Stimulated activated CD8-positive, alpha-beta memory T cell treated with anti-CD3 and anti-CD28 coated beads, Interleukin-7, amount 100 ng/mL, for 24 hours (primary cell): ENCODE data around the gene HTR7.

Source experiments
- DNase-seq: peaks from one replicate; pipeline ENCODE4 v3.0.0-alpha.2; 2020; ENCODE audit warnings: low read depth

The HTR7 gene

GRCh38 chr10:90804354-90804753, 53.5 kb downstream of the HTR7 start:
- DNase-seq, result no peak

GRCh38 chr10:90801608-90802007, 56.2 kb downstream of the HTR7 start:
- no peak for DNase-seq

- DNase-seq, result no peak
Measured at GRCh38 chr10:90800232-90800796, 57.5 kb downstream of the HTR7 start.

GRCh38 chr10:90799172-90799571, 58.7 kb downstream of the HTR7 start:
- DNase-seq, result no peak

- DNase-seq, result no peak
Measured at GRCh38 chr10:90798482-90798881, 59.4 kb downstream of the HTR7 start.

DNA sequence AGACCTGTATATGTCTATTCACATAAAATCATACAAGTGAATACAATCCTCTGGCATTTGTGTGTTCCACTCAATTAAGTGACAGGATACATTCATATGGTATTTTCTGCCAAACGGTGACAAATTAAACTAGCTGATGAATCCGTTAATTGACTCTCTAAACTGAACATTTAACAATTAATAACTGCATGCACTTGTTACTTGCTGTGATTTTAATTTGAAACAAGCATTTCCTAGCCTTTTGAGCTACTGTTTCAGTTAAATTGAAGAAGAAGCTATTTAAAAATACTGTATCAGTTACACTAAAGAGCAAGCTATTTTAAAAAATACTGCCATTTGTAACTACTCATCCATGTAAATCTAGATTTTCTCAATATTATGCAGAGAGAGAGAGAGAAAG, 67.4 kb downstream of the HTR7 start:
- DNase-seq, result no peak

DNA sequence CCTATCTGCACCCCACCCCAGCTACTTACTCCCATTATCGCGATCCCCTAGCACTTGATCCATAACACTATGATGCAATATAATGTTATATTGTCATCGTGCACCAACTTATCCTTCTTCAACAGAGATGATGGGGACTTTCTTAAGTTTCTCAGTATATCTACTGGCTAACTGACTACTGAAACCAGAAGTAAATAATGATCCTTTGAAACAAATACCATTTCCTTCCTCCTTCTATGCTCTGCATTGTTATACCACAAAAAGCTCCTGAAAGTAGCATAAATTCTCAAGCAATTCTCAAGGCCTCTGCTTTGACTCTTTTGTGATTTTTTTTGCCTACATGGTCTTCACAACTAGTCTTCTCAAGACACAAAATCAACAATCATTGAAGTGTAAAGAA, 68.9 kb downstream of the HTR7 start:
- DNase-seq, result no peak

GRCh38 chr10:90788199-90788491, 69.7 kb downstream of the HTR7 start:
- DNase-seq, result no peak

- DNase-seq, result no peak
Measured at GRCh38 chr10:90787393-90788198, 70.2 kb downstream of the HTR7 start.

DNA sequence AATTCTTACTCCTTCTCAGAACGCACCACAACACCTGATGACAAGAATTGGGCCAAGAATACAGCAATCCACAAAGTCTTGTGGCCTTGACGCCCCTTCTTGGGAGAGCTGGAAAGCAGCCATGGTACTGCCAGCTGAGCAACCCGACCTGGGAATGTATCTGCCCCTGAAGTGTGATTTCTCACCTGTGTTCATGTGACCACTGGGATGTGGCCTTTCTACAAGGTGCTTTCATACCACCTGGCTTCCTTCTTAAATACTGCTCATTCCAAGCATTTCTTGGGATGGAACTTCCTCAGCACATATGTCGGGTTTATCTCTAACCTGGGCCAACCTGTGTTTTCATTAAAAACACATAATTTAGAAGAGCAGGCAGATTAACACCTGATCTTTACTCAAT, 72.1 kb downstream of the HTR7 start:
- DNase-seq, result no peak

DNA sequence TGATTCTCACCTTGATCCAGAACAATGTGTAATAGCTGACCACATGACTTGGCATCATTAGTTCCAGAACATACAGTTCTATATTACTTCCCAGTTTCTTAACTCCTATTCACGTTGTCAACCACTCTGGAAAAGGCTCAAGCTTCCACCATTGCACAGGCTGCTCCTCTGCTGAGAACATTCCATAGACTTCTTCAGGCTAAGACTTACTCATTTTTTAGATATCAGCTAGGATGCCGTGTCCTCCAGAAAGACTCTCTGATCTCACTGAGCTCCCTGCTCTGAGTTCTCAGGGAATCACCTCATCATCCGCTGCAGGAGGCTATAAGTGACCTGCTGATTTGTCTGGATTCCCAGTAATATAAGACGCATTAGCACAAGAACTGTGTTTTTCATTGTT, 73.1 kb downstream of the HTR7 start:
- no peak for DNase-seq

DNA sequence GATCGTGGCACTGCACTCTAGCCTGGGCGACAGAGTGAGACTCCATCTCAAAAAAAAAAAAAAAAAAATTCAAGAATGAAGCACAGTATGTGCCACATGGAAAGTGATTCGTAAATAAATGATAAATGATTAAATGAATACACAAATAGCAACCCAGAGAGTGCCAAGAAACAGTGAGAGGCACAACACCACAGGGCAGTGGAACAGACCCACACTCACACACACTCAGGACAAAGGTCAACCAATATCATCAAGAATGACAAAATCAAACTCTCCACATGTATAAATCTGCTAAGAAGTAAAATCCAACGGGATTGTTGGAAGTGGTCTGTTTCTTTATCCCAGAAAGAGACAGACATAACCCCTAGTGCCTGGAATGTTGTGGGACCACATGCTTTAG, 77.4 kb downstream of the HTR7 start:
- no peak for DNase-seq

DNA sequence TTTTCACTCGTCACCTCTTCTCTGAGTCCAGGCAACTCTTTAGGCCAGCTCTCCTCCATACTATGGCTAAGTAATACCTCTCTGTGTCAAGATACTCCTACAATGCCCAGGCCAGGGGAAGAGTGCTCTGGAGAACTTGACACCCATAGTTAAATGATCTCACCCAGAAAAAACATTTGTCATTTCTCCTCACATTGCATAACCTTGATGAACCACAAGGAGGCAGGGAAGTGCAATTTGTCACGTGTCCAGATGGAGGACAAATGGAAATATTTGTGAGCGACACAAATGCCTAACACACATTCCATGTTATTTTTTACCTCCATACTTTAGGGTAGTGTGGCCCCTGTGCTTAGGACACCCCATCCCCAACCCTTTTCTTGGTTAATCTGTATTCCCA, 78.3 kb downstream of the HTR7 start:
- no peak for DNase-seq

DNA sequence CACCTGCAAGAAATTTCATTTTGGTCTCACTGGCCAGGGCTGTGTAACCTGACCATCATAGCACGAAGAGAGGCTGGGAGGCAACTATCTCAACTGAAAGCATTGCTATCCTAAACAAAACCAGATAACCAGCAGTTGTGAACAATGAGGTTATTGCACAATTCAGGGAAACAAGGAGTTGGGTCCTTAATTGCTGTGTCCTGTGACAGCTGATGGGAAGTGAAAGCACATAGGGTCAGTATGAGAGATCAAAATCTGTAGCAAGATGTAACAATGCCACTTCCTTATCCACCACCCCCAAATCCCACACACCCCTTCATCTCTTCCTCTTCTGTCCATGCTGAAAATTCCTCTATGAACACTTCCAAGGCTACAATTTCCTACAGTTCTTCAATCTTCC, 80.2 kb downstream of the HTR7 start:
- DNase-seq, result no peak

GRCh38 chr10:90775351-90776028, 82.3 kb downstream of the HTR7 start:
- DNase-seq, result no peak

GRCh38 chr10:90769946-90770841, 87.6 kb downstream of the HTR7 start:
- DNase-seq, result no peak

GRCh38 chr10:90751107-90751997, 106.5 kb downstream of the HTR7 start:
- DNase-seq, result peak; percentile 28

- no peak for DNase-seq
Measured at GRCh38 chr10:90746829-90747228, 111.0 kb downstream of the HTR7 start.

- no peak for DNase-seq
Measured at GRCh38 chr10:90745565-90745964, 112.3 kb downstream of the HTR7 start.

- no peak for DNase-seq
Measured at GRCh38 chr10:90743291-90743690, 114.5 kb downstream of the HTR7 start.

DNA sequence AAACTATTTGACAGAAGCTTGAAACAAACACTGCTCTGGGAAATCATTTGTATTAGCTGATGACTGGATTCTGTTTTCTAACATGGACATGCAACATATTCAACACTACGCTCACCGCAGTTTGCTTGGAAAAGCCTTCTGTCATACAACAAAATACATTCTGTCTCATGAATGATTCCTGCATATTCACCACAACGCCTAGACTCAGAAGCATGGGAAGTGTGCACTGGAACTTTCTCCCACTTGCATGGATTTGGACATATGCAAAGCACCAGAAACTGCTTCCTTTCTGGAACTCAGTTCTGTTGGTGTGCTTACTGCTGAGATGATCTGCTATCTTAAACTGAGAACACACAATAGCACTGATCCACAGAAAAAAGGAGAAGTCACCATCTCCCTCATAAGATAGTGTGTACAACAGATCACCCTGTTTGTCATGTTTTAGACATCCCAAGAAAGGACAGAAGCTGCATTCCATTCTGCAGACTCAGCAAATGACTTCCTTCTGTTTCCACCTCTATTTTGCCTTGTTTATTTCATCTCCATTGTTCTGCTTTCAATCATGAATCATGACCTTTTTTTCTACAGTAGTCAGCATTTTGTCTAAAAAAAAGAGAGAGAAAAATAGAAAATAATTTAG, 115.8 kb downstream of the HTR7 start:
- no peak for DNase-seq
